ENCODE data around the gene MARCHF3.

Gene MARCHF3

GRCh38 chr5:126881821-126882600, 148.3 kb downstream of the MARCHF3 start:
- Mint-ChIP-seq H3K27me3 (no peaks in the 10 kb centered on the region), H3K36me3 (peaks cover 4% of the 10 kb centered on the region), H3K4me1 (no peaks in the 10 kb centered on the region), H3K4me3 (no peak overlapping the region), H3K27ac (no peak overlapping the region), H3K9me3 (no peaks in the 10 kb centered on the region)

- peaks cover 4% of the 10 kb centered on the region for H3K36me3 Mint-ChIP-seq
- H3K4me3 Mint-ChIP-seq, result no peak overlapping the region
- H3K27ac Mint-ChIP-seq, result no peak overlapping the region
- no peaks in the 10 kb centered on the region for H3K4me1 Mint-ChIP-seq
- no peaks in the 10 kb centered on the region for H3K27me3 Mint-ChIP-seq
- H3K9me3 Mint-ChIP-seq, result no peaks in the 10 kb centered on the region
Measured at GRCh38 chr5:126878634-126879033, 151.7 kb downstream of the MARCHF3 start.

GRCh38 chr5:126878085-126878484, 152.3 kb downstream of the MARCHF3 start:
- Mint-ChIP-seq H3K4me1 (no peaks in the 10 kb centered on the region), H3K9me3 (no peaks in the 10 kb centered on the region), H3K27me3 (no peaks in the 10 kb centered on the region), H3K36me3 (peaks cover 4% of the 10 kb centered on the region), H3K4me3 (no peak overlapping the region), H3K27ac (no peak overlapping the region)

- H3K36me3 Mint-ChIP-seq, result peaks cover 7% of the 10 kb centered on the region
- no peak overlapping the region for H3K27ac Mint-ChIP-seq
- no peaks in the 10 kb centered on the region for H3K27me3 Mint-ChIP-seq
- H3K4me1 Mint-ChIP-seq, result no peaks in the 10 kb centered on the region
- no peaks in the 10 kb centered on the region for H3K9me3 Mint-ChIP-seq
- no peak overlapping the region for H3K4me3 Mint-ChIP-seq
Measured at GRCh38 chr5:126877602-126878001, 152.8 kb downstream of the MARCHF3 start.

- no peak overlapping the region for H3K4me3 Mint-ChIP-seq
- H3K27ac Mint-ChIP-seq, result no peak overlapping the region
- H3K4me1 Mint-ChIP-seq, result no peaks in the 10 kb centered on the region
- H3K27me3 Mint-ChIP-seq, result no peaks in the 10 kb centered on the region
- H3K36me3 Mint-ChIP-seq, result peaks cover 10% of the 10 kb centered on the region
- no peaks in the 10 kb centered on the region for H3K9me3 Mint-ChIP-seq
Measured at GRCh38 chr5:126875303-126875785, 155.0 kb downstream of the MARCHF3 start.

GRCh38 chr5:126872561-126873354, 157.6 kb downstream of the MARCHF3 start:
- Mint-ChIP-seq H3K4me1 (peaks cover 16% of the 10 kb centered on the region), H3K9me3 (no peaks in the 10 kb centered on the region)

GRCh38 chr5:126871441-126871840, 158.9 kb downstream of the MARCHF3 start:
- peaks cover 6% of the 10 kb centered on the region for H3K36me3 Mint-ChIP-seq
- H3K9me3 Mint-ChIP-seq, result no peaks in the 10 kb centered on the region
- H3K4me1 Mint-ChIP-seq, result peaks cover 19% of the 10 kb centered on the region
- H3K4me3 Mint-ChIP-seq, result no peak overlapping the region
- H3K27me3 Mint-ChIP-seq, result no peaks in the 10 kb centered on the region
- no peak overlapping the region for H3K27ac Mint-ChIP-seq

More at GRCh38 chr5:126872561-126873354, 157.6 kb downstream of the MARCHF3 start:
- H3K27me3 Mint-ChIP-seq, result no peaks in the 10 kb centered on the region
- no peak overlapping the region for H3K4me3 Mint-ChIP-seq
- peaks cover 8% of the 10 kb centered on the region for H3K36me3 Mint-ChIP-seq
- no peak overlapping the region for H3K27ac Mint-ChIP-seq

- Mint-ChIP-seq H3K27ac (no peak overlapping the region), H3K36me3 (peaks cover 6% of the 10 kb centered on the region), H3K9me3 (no peaks in the 10 kb centered on the region), H3K4me1 (peaks cover 19% of the 10 kb centered on the region), H3K27me3 (no peaks in the 10 kb centered on the region), H3K4me3 (peak overlapping the region; percentile 85)
Measured at GRCh38 chr5:126869005-126869451, 161.3 kb downstream of the MARCHF3 start.

- peak overlapping the region; percentile 85 for H3K4me3 Mint-ChIP-seq
- H3K4me1 Mint-ChIP-seq, result peaks cover 19% of the 10 kb centered on the region
- no peak overlapping the region for H3K27ac Mint-ChIP-seq
- no peaks in the 10 kb centered on the region for H3K27me3 Mint-ChIP-seq
- H3K9me3 Mint-ChIP-seq, result no peaks in the 10 kb centered on the region
- H3K36me3 Mint-ChIP-seq, result peaks cover 6% of the 10 kb centered on the region
Measured at GRCh38 chr5:126868338-126869004, 161.9 kb downstream of the MARCHF3 start.

GRCh38 chr5:126866851-126867636, 163.3 kb downstream of the MARCHF3 start:
- Mint-ChIP-seq H3K4me1 (peaks cover 19% of the 10 kb centered on the region), H3K27ac (no peak overlapping the region), H3K4me3 (no peak overlapping the region), H3K27me3 (no peaks in the 10 kb centered on the region), H3K9me3 (no peaks in the 10 kb centered on the region), H3K36me3 (peaks cover 1% of the 10 kb centered on the region)

- no peaks in the 10 kb centered on the region for H3K9me3 Mint-ChIP-seq
- H3K27ac Mint-ChIP-seq, result no peak overlapping the region
- H3K4me1 Mint-ChIP-seq, result peaks cover 19% of the 10 kb centered on the region
- no peaks in the 10 kb centered on the region for H3K27me3 Mint-ChIP-seq
- no peak overlapping the region for H3K4me3 Mint-ChIP-seq
- peaks cover 1% of the 10 kb centered on the region for H3K36me3 Mint-ChIP-seq
Measured at GRCh38 chr5:126865299-126865698, 165.1 kb downstream of the MARCHF3 start.

GRCh38 chr5:126864042-126864688, 166.2 kb downstream of the MARCHF3 start:
- H3K9me3 Mint-ChIP-seq, result no peaks in the 10 kb centered on the region
- H3K4me3 Mint-ChIP-seq, result no peak overlapping the region
- H3K27me3 Mint-ChIP-seq, result no peaks in the 10 kb centered on the region
- no peak overlapping the region for H3K27ac Mint-ChIP-seq
- peaks cover 1% of the 10 kb centered on the region for H3K36me3 Mint-ChIP-seq
- H3K4me1 Mint-ChIP-seq, result peaks cover 10% of the 10 kb centered on the region

GRCh38 chr5:126863402-126863801, 167.0 kb downstream of the MARCHF3 start:
- H3K27me3 Mint-ChIP-seq, result no peaks in the 10 kb centered on the region
- H3K27ac Mint-ChIP-seq, result no peak overlapping the region
- peaks cover 3% of the 10 kb centered on the region for H3K4me1 Mint-ChIP-seq
- H3K9me3 Mint-ChIP-seq, result no peaks in the 10 kb centered on the region
- H3K36me3 Mint-ChIP-seq, result peaks cover 1% of the 10 kb centered on the region
- no peak overlapping the region for H3K4me3 Mint-ChIP-seq

- Mint-ChIP-seq H3K36me3 (peaks cover 1% of the 10 kb centered on the region), H3K27me3 (no peaks in the 10 kb centered on the region), H3K4me1 (peaks cover 22% of the 10 kb centered on the region), H3K9me3 (no peaks in the 10 kb centered on the region), H3K27ac (no peak overlapping the region), H3K4me3 (no peak overlapping the region)
Measured at GRCh38 chr5:126858441-126858840, 171.9 kb downstream of the MARCHF3 start.

Data from activated naive CD4-positive, alpha-beta T cell treated with anti-CD3 and anti-CD28 coated beads, Interleukin-2, amount 50 U/mL, for 24 hours (primary cell).